ENCODE results near the gene QRFP. TPM values are rescaled to one million over a fixed set of nuclear protein-coding genes. Genes with fewer than 3 reads are reported as not detected.

QRFP gene
- polyA plus RNA-seq, 2 of the 4 experiments (the other 2 are of a cell fraction) = not detected

DNA sequence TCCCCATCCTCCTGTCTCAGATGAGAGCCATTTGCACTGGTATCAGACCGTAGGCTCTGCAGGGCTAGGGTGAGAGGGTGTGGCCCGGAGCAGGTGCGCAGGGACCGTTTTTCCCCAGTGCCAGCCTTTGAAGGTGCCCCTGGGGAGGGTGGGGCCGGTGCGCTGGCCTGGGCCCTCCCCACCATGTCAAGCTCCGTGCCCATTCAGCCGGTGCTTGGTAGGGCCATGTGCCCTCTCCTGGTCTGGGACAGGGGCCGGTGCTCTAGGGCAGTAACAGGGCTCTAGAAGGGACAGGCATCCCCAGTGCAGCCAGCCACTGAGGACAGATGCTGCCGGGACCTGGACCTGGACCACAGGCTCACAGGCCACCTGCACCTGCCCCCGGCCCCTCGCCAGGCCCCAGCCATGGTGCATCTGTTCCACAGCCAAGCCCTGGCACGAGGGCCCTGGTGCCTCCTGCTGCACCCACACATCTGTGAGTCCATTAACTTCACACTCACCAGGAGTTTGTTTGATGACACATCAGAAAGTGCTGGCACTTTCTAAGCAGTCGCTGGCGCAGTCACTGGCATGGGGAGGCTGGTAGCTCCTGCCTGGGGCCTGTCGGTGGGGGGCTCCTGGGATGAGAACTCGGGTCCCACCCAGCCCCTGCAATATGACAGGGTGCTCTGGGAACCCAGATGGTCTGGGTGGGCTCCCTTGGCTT, 5.0 kb upstream of the QRFP start:
- no peak overlapping the region for H3K4me3 ChIP-seq
- ChIA-PET CTCF (interaction anchor here (0.9 to 4.1 kb wide), 8 partner anchors 8 to 97 kb away, joined by 3 to 22 read pairs (median 4); no protein-coding TSS in a partner anchor), POLR2A (no interaction called here)
- peak in 1 of 2 experiments; percentile 9; a peak in 1 of 6 replicates for ATAC-seq
- no peak overlapping the region for H3K27ac ChIP-seq
- H3K4me1 ChIP-seq = no peaks in the 10 kb centered on the region
- no peaks in the 10 kb centered on the region for H3K9me3 ChIP-seq
- WGBS (ENCODE audit: missing lambda C conversion rate) = 58% methylated on average over 10 of the region's 17 CpGs
- H3K4me2 ChIP-seq = no peak overlapping the region
- TF ChIP-seq KDM5A (IDR thresholded peaks at IDR 0.05) (no peak), TFCP2L1 (CRISPR knock-in tag; IDR thresholded peaks at IDR 0.05) (no peak), CBX8 (IDR thresholded peaks at IDR 0.05) (no peak), KDM1A (IDR thresholded peaks at IDR 0.05; ENCODE audit: low read depth) (no peak), ZC3H11A (IDR thresholded peaks at IDR 0.05) (no peak), CHD2 (IDR thresholded peaks at IDR 0.05; ENCODE audit: low read length, partially characterized antibody) (no peak), NPAS2 (CRISPR knock-in tag; IDR thresholded peaks at IDR 0.05; ENCODE audit: borderline replicate concordance) (no peak), ZNF302 (CRISPR knock-in tag; IDR thresholded peaks at IDR 0.05) (no peak), HOXA7 (CRISPR knock-in tag; IDR thresholded peaks at IDR 0.05) (no peak), POLR2A (IDR thresholded peaks at IDR 0.05; ENCODE audit: low read length) (no peak), HEYL (CRISPR knock-in tag; IDR thresholded peaks at IDR 0.05) (no peak), CHD4 (IDR thresholded peaks at IDR 0.05; ENCODE audit: borderline replicate concordance) (no peak), ZFP36 (IDR thresholded peaks at IDR 0.05; ENCODE audit: borderline replicate concordance, partially characterized antibody) (no peak)
- TF ChIP-seq, protein P1, sequence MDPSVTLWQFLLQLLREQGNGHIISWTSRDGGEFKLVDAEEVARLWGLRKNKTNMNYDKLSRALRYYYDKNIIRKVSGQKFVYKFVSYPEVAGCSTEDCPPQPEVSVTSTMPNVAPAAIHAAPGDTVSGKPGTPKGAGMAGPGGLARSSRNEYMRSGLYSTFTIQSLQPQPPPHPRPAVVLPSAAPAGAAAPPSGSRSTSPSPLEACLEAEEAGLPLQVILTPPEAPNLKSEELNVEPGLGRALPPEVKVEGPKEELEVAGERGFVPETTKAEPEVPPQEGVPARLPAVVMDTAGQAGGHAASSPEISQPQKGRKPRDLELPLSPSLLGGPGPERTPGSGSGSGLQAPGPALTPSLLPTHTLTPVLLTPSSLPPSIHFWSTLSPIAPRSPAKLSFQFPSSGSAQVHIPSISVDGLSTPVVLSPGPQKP (IDR thresholded peaks at IDR 0.05; ENCODE audit: low read depth, low read length) = no peak
- TF ChIP-seq, protein P2, sequence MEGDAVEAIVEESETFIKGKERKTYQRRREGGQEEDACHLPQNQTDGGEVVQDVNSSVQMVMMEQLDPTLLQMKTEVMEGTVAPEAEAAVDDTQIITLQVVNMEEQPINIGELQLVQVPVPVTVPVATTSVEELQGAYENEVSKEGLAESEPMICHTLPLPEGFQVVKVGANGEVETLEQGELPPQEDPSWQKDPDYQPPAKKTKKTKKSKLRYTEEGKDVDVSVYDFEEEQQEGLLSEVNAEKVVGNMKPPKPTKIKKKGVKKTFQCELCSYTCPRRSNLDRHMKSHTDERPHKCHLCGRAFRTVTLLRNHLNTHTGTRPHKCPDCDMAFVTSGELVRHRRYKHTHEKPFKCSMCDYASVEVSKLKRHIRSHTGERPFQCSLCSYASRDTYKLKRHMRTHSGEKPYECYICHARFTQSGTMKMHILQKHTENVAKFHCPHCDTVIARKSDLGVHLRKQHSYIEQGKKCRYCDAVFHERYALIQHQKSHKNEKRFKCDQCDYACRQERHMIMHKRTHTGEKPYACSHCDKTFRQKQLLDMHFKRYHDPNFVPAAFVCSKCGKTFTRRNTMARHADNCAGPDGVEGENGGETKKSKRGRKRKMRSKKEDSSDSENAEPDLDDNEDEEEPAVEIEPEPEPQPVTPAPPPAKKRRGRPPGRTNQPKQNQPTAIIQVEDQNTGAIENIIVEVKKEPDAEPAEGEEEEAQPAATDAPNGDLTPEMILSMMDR (IDR thresholded peaks at IDR 0.05) = no peak
- no peak for FAIRE-seq
- DNase-seq (ENCODE audit: low read depth in 1 of 2, low spot score in 1 of 2) = no peak

DNA sequence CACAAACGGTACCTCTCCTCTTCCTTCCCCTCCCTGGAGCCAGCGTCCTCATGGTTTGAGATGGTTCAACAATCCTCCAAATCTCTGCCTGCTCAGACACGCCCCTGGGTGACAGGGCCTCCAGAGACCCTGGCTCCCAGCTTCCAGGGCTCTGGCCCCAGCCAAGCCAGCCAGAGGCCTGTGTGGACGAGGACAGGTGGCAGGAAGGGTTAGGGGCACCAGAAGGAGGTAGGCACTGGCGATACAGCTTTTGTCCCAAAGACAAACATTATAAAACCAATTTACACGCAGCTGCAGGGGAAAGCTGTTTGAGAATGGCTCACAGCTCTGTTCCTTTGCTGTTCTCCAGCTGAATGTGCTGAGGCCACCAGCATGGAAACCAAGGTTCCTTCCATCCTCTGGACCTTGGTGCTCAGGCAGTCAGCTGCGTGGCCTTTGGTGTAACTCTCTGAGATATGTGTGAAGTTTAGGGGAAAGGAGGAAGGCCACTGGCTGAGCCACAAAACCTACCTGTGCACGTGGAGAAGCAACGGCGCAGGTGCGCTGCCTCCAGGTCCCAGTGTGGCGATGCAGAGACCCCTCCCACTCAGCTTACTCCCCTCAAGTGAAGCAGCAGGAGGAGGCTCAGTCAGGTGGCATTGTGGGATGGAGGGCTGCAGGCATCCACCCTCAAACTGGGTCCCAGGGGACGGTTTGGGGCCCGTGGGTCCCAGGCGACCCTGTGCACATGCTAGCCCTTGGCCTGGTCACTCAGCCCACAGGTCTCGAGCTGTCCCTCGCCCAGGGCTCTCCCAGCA, 4.3 kb upstream of the QRFP start:
- TF ChIP-seq PHF8 (IDR thresholded peaks at IDR 0.05; ENCODE audit: borderline replicate concordance, low read depth) = no peak
- TF ChIP-seq NFE2L2 (conservative IDR thresholded peaks at IDR 0.05; ENCODE audit: low read length) = no peak
- TF ChIP-seq BHLHE40 (IDR thresholded peaks at IDR 0.05; ENCODE audit: low read depth, low read length) = no peak
- TF ChIP-seq HEYL (CRISPR knock-in tag; IDR thresholded peaks at IDR 0.05) = no peak
- TF ChIP-seq RCOR1 (IDR thresholded peaks at IDR 0.05; ENCODE audit: low read depth, low read length) = no peak
- TF ChIP-seq, protein P3, sequence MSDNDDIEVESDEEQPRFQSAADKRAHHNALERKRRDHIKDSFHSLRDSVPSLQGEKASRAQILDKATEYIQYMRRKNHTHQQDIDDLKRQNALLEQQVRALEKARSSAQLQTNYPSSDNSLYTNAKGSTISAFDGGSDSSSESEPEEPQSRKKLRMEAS (IDR thresholded peaks at IDR 0.05) = no peak
- no peak for TF ChIP-seq MYC (IDR thresholded peaks at IDR 0.05; ENCODE audit: borderline replicate concordance, low read length)
- no peak for TF ChIP-seq RARB (CRISPR knock-in tag; IDR thresholded peaks at IDR 0.05)
- no peak for TF ChIP-seq CBX2 (IDR thresholded peaks at IDR 0.05; ENCODE audit: borderline replicate concordance, low read depth)
- no peak for TF ChIP-seq CHD4 (IDR thresholded peaks at IDR 0.05; ENCODE audit: borderline replicate concordance)
- TF ChIP-seq HOXB5 (CRISPR knock-in tag; IDR thresholded peaks at IDR 0.05) = no peak
- TF ChIP-seq RNF2 (IDR thresholded peaks at IDR 0.05; ENCODE audit: borderline replicate concordance, low read depth) = no peak
- TF ChIP-seq HOXA7 (CRISPR knock-in tag; IDR thresholded peaks at IDR 0.05) = no peak
- TF ChIP-seq, protein P4, sequence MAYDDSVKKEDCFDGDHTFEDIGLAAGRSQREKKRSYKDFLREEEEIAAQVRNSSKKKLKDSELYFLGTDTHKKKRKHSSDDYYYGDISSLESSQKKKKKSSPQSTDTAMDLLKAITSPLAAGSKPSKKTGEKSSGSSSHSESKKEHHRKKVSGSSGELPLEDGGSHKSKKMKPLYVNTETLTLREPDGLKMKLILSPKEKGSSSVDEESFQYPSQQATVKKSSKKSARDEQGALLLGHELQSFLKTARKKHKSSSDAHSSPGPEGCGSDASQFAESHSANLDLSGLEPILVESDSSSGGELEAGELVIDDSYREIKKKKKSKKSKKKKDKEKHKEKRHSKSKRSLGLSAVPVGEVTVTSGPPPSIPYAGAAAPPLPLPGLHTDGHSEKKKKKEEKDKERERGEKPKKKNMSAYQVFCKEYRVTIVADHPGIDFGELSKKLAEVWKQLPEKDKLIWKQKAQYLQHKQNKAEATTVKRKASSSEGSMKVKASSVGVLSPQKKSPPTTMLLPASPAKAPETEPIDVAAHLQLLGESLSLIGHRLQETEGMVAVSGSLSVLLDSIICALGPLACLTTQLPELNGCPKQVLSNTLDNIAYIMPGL (CRISPR knock-in tag; IDR thresholded peaks at IDR 0.05; ENCODE audit: borderline replicate concordance) = no peak
- TF ChIP-seq, protein P5, sequence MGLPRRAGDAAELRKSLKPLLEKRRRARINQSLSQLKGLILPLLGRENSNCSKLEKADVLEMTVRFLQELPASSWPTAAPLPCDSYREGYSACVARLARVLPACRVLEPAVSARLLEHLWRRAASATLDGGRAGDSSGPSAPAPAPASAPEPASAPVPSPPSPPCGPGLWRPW (IDR thresholded peaks at IDR 0.05) = no peak
- 73% methylated on average over 11 of the region's 17 CpGs for WGBS (ENCODE audit: missing lambda C conversion rate)
- no peak for FAIRE-seq
- Histone ChIP-seq H3K9me3 (no peaks in the 10 kb centered on the region), H3K4me2 (no peak overlapping the region), H3K27ac (no peak overlapping the region), H3K4me3 (no peak overlapping the region), H3K4me1 (no peaks in the 10 kb centered on the region)
- DNase-seq (ENCODE audit: low read depth in 1 of 2, low spot score in 1 of 2) = no peak
- ChIA-PET POLR2A (no interaction called here), CTCF (interaction anchor here (0.6 to 4.1 kb wide), 12 partner anchors 10 to 146 kb away, joined by 3 to 22 read pairs (median 5); no protein-coding TSS in a partner anchor)
- no peak; a peak in 1 of 6 replicates for ATAC-seq

All from A549 (cell line).